DOHH2 (cell line): ENCODE data around the gene MSANTD4.

Experiments
- H3F3A ChIP-seq: fragments of 200-600 bp; sonication (generic), shearing (Covaris generic); 2 replicates; pipeline ENCODE4 v1.6.0; 2016; ENCODE audit warnings: antibody characterized with exemption, mild to moderate bottlenecking; ENCODE audit not compliant: control insufficient read depth, insufficient read depth
- H3K27ac ChIP-seq: fragments of 200-600 bp; sonication (generic); 2 replicates; pipeline ENCODE4 v1.5.1; 2014; ENCODE audit warnings: low read depth, mild to moderate bottlenecking, low read length, moderate library complexity
- H3K27me3 ChIP-seq: fragments of 200-600 bp; sonication (generic); 2 replicates; pipeline ENCODE4 v1.6.1; 2014; ENCODE audit warnings: mild to moderate bottlenecking, low read length, mixed read lengths; ENCODE audit not compliant: control insufficient read depth
- H3K36me3 ChIP-seq: fragments of 200-600 bp; sonication (generic); 2 replicates; pipeline ENCODE4 v1.6.1; 2014; ENCODE audit warnings: mild to moderate bottlenecking, low read length, moderate library complexity, mixed read lengths; ENCODE audit not compliant: control insufficient read depth
- H3K4me1 ChIP-seq: fragments of 200-600 bp; sonication (generic); 2 replicates; pipeline ENCODE4 v1.6.1; 2014; ENCODE audit warnings: mild to moderate bottlenecking, low read length, mixed read lengths; ENCODE audit not compliant: control insufficient read depth
- H3K4me2 ChIP-seq: fragments of 200-600 bp; sonication (generic); 2 replicates; pipeline ENCODE4 v1.6.0; 2014; ENCODE audit warnings: mild to moderate bottlenecking, low read length, moderate library complexity
- H3K4me3 ChIP-seq: fragments of 200-600 bp; sonication (generic); 2 replicates; pipeline ENCODE4 v1.5.1; 2014; ENCODE audit warnings: mild to moderate bottlenecking, low read length, mixed read lengths
- H3K79me2 ChIP-seq: fragments of 200-600 bp; sonication (generic); 2 replicates; pipeline ENCODE4 v1.6.1; 2014; ENCODE audit warnings: mild to moderate bottlenecking, low read length, mixed read lengths; ENCODE audit not compliant: control insufficient read depth
- H3K9me2 ChIP-seq: fragments of 200-600 bp; sonication (generic); replicated peaks from 2 replicates; pipeline ENCODE4 v1.6.1; 2014; ENCODE audit warnings: mild to moderate bottlenecking, low read length, mixed read lengths; ENCODE audit not compliant: control insufficient read depth
- H3K9me3 ChIP-seq: fragments of 200-600 bp; sonication (generic); 2 replicates; pipeline ENCODE4 v1.6.1; 2014; ENCODE audit warnings: antibody characterized with exemption, low read length, mixed read lengths; ENCODE audit not compliant: control insufficient read depth, insufficient read depth
- H4K20me1 ChIP-seq: fragments of 200-600 bp; sonication (generic); 2 replicates; pipeline ENCODE4 v1.6.0; 2014; ENCODE audit warnings: low read depth, mild to moderate bottlenecking, antibody characterized with exemption, low read length, moderate library complexity; ENCODE audit not compliant: control insufficient read depth, insufficient read depth
- EZH2phosphoT487 ChIP-seq: fragments of 200-600 bp; sonication (generic); IDR thresholded peaks from 2 replicates; pipeline ENCODE4 v1.6.1; 2017; ENCODE audit warnings: borderline replicate concordance, mild to moderate bottlenecking, antibody characterized with exemption, low read length, moderate library complexity, mixed read lengths
- TF ChIP-seq, protein P1 (sequence below): fragments of 200-600 bp; sonication (generic); IDR thresholded peaks from one replicate; pipeline ENCODE4 v1.5.1; 2014; ENCODE audit warnings: antibody characterized with exemption, mild to moderate bottlenecking, low read depth, low read length; ENCODE audit not compliant: poor library complexity, severe bottlenecking

MSANTD4 gene

DNA sequence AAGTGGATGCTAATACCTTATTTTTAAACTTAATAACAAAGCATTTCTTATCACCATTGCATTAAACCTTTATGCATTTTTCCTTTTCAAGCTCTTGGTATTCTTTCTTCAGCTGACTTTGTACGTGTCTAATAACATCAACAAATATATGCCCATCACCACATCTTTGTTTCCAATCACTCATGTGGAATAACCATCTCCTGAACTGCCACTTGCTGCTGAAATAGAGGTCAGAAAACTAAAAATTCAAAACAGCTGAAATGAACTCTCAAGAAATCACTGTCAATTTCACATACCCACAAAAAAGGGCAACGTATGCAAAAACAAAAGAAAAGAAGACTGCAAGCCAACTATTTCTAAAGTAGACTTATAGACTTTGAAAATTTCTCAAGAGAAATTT, 7.4 kb downstream of the MSANTD4 start:
- H3K79me2 ChIP-seq: peaks cover 89% of the 10 kb centered on the region
- H3F3A ChIP-seq: no peaks in the 10 kb centered on the region
- peaks cover 85% of the 10 kb centered on the region for H3K36me3 ChIP-seq
- H3K27ac ChIP-seq: no peak overlapping the region
- no peaks in the 10 kb centered on the region for H3K9me2 ChIP-seq
- no peaks in the 10 kb centered on the region for H3K9me3 ChIP-seq
- no peak for TF ChIP-seq EZH2phosphoT487
- TF ChIP-seq, protein P1, sequence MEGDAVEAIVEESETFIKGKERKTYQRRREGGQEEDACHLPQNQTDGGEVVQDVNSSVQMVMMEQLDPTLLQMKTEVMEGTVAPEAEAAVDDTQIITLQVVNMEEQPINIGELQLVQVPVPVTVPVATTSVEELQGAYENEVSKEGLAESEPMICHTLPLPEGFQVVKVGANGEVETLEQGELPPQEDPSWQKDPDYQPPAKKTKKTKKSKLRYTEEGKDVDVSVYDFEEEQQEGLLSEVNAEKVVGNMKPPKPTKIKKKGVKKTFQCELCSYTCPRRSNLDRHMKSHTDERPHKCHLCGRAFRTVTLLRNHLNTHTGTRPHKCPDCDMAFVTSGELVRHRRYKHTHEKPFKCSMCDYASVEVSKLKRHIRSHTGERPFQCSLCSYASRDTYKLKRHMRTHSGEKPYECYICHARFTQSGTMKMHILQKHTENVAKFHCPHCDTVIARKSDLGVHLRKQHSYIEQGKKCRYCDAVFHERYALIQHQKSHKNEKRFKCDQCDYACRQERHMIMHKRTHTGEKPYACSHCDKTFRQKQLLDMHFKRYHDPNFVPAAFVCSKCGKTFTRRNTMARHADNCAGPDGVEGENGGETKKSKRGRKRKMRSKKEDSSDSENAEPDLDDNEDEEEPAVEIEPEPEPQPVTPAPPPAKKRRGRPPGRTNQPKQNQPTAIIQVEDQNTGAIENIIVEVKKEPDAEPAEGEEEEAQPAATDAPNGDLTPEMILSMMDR: no peak
- H3K4me3 ChIP-seq: no peak overlapping the region
- H3K4me2 ChIP-seq: no peak overlapping the region
- no peaks in the 10 kb centered on the region for H4K20me1 ChIP-seq
- peaks cover 30% of the 10 kb centered on the region for H3K4me1 ChIP-seq
- H3K27me3 ChIP-seq: no peaks in the 10 kb centered on the region

- no peak overlapping the region for H3K4me3 ChIP-seq
- peaks cover 89% of the 10 kb centered on the region for H3K79me2 ChIP-seq
- TF ChIP-seq EZH2phosphoT487: no peak
- TF ChIP-seq, protein P1: no peak
- peaks cover 26% of the 10 kb centered on the region for H3K4me1 ChIP-seq
- no peaks in the 10 kb centered on the region for H3F3A ChIP-seq
- no peaks in the 10 kb centered on the region for H4K20me1 ChIP-seq
- peaks cover 86% of the 10 kb centered on the region for H3K36me3 ChIP-seq
- H3K9me2 ChIP-seq: no peaks in the 10 kb centered on the region
- H3K9me3 ChIP-seq: no peaks in the 10 kb centered on the region
- H3K4me2 ChIP-seq: no peak overlapping the region
- H3K27me3 ChIP-seq: no peaks in the 10 kb centered on the region
- H3K27ac ChIP-seq: no peak overlapping the region
Observed at GRCh38 chr11:106014035-106014434, 8.0 kb downstream of the MSANTD4 start.

- H3K4me2 ChIP-seq: no peak overlapping the region
- H3F3A ChIP-seq: no peaks in the 10 kb centered on the region
- H3K79me2 ChIP-seq: peaks cover 89% of the 10 kb centered on the region
- no peaks in the 10 kb centered on the region for H3K9me3 ChIP-seq
- H4K20me1 ChIP-seq: no peaks in the 10 kb centered on the region
- TF ChIP-seq EZH2phosphoT487: no peak
- TF ChIP-seq, protein P1: no peak
- peaks cover 88% of the 10 kb centered on the region for H3K36me3 ChIP-seq
- H3K9me2 ChIP-seq: no peaks in the 10 kb centered on the region
- peaks cover 17% of the 10 kb centered on the region for H3K4me1 ChIP-seq
- no peak overlapping the region for H3K27ac ChIP-seq
- no peak overlapping the region for H3K4me3 ChIP-seq
- H3K27me3 ChIP-seq: no peaks in the 10 kb centered on the region
Observed at GRCh38 chr11:106012744-106013143, 9.3 kb downstream of the MSANTD4 start.
